ENCODE results near the gene PLS3. TPM values are rescaled to one million over a fixed set of nuclear protein-coding genes. Genes with fewer than 3 reads are reported as not detected.

Gene PLS3
- total RNA-seq, 3 donors from 2014 or later (not counting 1 experiment from before 2014, with no cell fraction given): 0.54 TPM; not detected in 2

DNA sequence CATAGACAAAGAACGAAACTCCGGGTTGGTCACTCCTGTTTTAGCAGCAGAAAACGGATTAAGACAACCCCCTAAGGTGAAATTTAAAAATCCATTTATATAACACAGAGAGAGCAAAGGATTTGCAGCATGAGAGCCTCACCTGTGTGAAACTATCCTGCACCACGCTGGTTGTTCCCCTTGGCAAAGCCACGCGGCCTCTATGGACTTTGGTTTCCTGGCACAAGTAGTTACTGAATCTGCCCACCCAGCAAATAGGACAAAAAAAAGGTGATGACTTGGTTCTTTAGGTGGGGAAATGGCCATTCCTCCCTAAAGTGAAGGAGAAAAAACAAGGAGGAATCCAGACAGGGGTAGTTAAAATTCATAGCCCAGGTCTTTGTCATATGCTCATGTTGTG, 133.1 kb downstream of the PLS3 start:
- H3K27ac ChIP-seq (ENCODE audit: low read length): no peak overlapping the region
- Mint-ChIP-seq H3K36me3 (no peaks in the 10 kb centered on the region), H3K9me3 (no peaks in the 10 kb centered on the region), H3K4me3 (no peak overlapping the region), H3K4me1 (no peaks in the 10 kb centered on the region), H3K27me3 (ENCODE audit: low read depth in 2 of 2) (peaks cover 0 to 11% of the 10 kb centered on the region in 2 donors), H3K27ac (no peak overlapping the region)
- DNase-seq (no peak), ATAC-seq (no peak)
- H3K27me3 ChIP-seq (ENCODE audit: control insufficient read depth, insufficient read depth, low read length): no peaks in the 10 kb centered on the region
- intact Hi-C loops (cut with micrococcal nuclease): no loop called here
- H3K9me3 ChIP-seq (ENCODE audit: control insufficient read depth, insufficient read depth, low read length): no peaks in the 10 kb centered on the region
- WGBS (ENCODE audit: insufficient coverage): 74% methylated on average over 6 of the region's 6 CpGs
- no peak overlapping the region for H3K4me3 ChIP-seq (ENCODE audit: low read length)
- no peaks in the 10 kb centered on the region for H3K4me1 ChIP-seq (ENCODE audit: control insufficient read depth, insufficient read depth, low read length)
- H3K36me3 ChIP-seq (ENCODE audit: control insufficient read depth, insufficient read depth, low read length): no peaks in the 10 kb centered on the region
- TF ChIP-seq, protein P1, sequence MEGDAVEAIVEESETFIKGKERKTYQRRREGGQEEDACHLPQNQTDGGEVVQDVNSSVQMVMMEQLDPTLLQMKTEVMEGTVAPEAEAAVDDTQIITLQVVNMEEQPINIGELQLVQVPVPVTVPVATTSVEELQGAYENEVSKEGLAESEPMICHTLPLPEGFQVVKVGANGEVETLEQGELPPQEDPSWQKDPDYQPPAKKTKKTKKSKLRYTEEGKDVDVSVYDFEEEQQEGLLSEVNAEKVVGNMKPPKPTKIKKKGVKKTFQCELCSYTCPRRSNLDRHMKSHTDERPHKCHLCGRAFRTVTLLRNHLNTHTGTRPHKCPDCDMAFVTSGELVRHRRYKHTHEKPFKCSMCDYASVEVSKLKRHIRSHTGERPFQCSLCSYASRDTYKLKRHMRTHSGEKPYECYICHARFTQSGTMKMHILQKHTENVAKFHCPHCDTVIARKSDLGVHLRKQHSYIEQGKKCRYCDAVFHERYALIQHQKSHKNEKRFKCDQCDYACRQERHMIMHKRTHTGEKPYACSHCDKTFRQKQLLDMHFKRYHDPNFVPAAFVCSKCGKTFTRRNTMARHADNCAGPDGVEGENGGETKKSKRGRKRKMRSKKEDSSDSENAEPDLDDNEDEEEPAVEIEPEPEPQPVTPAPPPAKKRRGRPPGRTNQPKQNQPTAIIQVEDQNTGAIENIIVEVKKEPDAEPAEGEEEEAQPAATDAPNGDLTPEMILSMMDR (IDR thresholded peaks at IDR 0.05): no peak

GRCh38 chrX:115696039-115696438, 135.1 kb downstream of the PLS3 start:
- Histone ChIP-seq H3K36me3 (ENCODE audit: control insufficient read depth, insufficient read depth, low read length) (no peaks in the 10 kb centered on the region), H3K4me3 (ENCODE audit: low read length) (no peak overlapping the region), H3K9me3 (ENCODE audit: control insufficient read depth, insufficient read depth, low read length) (no peaks in the 10 kb centered on the region), H3K27ac (ENCODE audit: low read length) (no peak overlapping the region), H3K27me3 (ENCODE audit: control insufficient read depth, insufficient read depth, low read length) (no peaks in the 10 kb centered on the region), H3K4me1 (ENCODE audit: control insufficient read depth, insufficient read depth, low read length) (no peaks in the 10 kb centered on the region)
- Mint-ChIP-seq H3K9me3 (no peaks in the 10 kb centered on the region), H3K27me3 (ENCODE audit: low read depth in 2 of 2) (no peaks in the 10 kb centered on the region), H3K27ac (no peak overlapping the region), H3K36me3 (no peaks in the 10 kb centered on the region), H3K4me3 (no peak overlapping the region), H3K4me1 (no peaks in the 10 kb centered on the region)
- DNase-seq (no peak), ATAC-seq (no peak)
- TF ChIP-seq, protein P1 (IDR thresholded peaks at IDR 0.05): no peak
- WGBS (ENCODE audit: insufficient coverage): 86% methylated on average over 5 of the region's 6 CpGs
- intact Hi-C loops (cut with micrococcal nuclease): no loop called here

- Histone ChIP-seq H3K4me3 (ENCODE audit: low read length) (no peak overlapping the region), H3K4me1 (ENCODE audit: control insufficient read depth, insufficient read depth, low read length) (no peaks in the 10 kb centered on the region), H3K9me3 (ENCODE audit: control insufficient read depth, insufficient read depth, low read length) (no peaks in the 10 kb centered on the region), H3K27me3 (ENCODE audit: control insufficient read depth, insufficient read depth, low read length) (no peaks in the 10 kb centered on the region), H3K27ac (ENCODE audit: low read length) (no peak overlapping the region), H3K36me3 (ENCODE audit: control insufficient read depth, insufficient read depth, low read length) (no peaks in the 10 kb centered on the region)
- Mint-ChIP-seq H3K9me3 (no peaks in the 10 kb centered on the region), H3K27ac (no peak overlapping the region), H3K27me3 (ENCODE audit: low read depth in 2 of 2) (no peaks in the 10 kb centered on the region), H3K36me3 (no peaks in the 10 kb centered on the region), H3K4me1 (no peaks in the 10 kb centered on the region), H3K4me3 (no peak overlapping the region)
- no peak for DNase-seq
- intact Hi-C loops (cut with micrococcal nuclease): no loop called here
- TF ChIP-seq, protein P1 (IDR thresholded peaks at IDR 0.05): no peak
- ATAC-seq: no peak
These were observed 136.0 kb downstream of the PLS3 start for GRCh38 chrX:115696939-115697338.

GRCh38 chrX:115697806-115698205, 136.8 kb downstream of the PLS3 start:
- Histone ChIP-seq H3K9me3 (ENCODE audit: control insufficient read depth, insufficient read depth, low read length) (no peaks in the 10 kb centered on the region), H3K4me1 (ENCODE audit: control insufficient read depth, insufficient read depth, low read length) (no peaks in the 10 kb centered on the region), H3K4me3 (ENCODE audit: low read length) (no peak overlapping the region), H3K36me3 (ENCODE audit: control insufficient read depth, insufficient read depth, low read length) (no peaks in the 10 kb centered on the region), H3K27ac (ENCODE audit: low read length) (no peak overlapping the region), H3K27me3 (ENCODE audit: control insufficient read depth, insufficient read depth, low read length) (no peaks in the 10 kb centered on the region)
- ATAC-seq (no peak), DNase-seq (no peak)
- Mint-ChIP-seq H3K4me3 (no peak overlapping the region), H3K9me3 (no peaks in the 10 kb centered on the region), H3K27ac (no peak overlapping the region), H3K4me1 (no peaks in the 10 kb centered on the region), H3K27me3 (ENCODE audit: low read depth in 2 of 2) (no peaks in the 10 kb centered on the region), H3K36me3 (no peaks in the 10 kb centered on the region)
- TF ChIP-seq, protein P1 (IDR thresholded peaks at IDR 0.05): no peak
- intact Hi-C loops (cut with micrococcal nuclease): no loop called here
- WGBS (ENCODE audit: insufficient coverage): 100% methylated on average over 2 of the region's 2 CpGs

All from natural killer cell (primary cell).